Measurements from ENCODE around the gene DIRAS1. TPM values are rescaled to one million over a fixed set of nuclear protein-coding genes. Genes with fewer than 3 reads are reported as not detected.

Gene DIRAS1
- total RNA-seq, 2 experiments from 2014 or later = 0.17 TPM; not detected in 1

DNA sequence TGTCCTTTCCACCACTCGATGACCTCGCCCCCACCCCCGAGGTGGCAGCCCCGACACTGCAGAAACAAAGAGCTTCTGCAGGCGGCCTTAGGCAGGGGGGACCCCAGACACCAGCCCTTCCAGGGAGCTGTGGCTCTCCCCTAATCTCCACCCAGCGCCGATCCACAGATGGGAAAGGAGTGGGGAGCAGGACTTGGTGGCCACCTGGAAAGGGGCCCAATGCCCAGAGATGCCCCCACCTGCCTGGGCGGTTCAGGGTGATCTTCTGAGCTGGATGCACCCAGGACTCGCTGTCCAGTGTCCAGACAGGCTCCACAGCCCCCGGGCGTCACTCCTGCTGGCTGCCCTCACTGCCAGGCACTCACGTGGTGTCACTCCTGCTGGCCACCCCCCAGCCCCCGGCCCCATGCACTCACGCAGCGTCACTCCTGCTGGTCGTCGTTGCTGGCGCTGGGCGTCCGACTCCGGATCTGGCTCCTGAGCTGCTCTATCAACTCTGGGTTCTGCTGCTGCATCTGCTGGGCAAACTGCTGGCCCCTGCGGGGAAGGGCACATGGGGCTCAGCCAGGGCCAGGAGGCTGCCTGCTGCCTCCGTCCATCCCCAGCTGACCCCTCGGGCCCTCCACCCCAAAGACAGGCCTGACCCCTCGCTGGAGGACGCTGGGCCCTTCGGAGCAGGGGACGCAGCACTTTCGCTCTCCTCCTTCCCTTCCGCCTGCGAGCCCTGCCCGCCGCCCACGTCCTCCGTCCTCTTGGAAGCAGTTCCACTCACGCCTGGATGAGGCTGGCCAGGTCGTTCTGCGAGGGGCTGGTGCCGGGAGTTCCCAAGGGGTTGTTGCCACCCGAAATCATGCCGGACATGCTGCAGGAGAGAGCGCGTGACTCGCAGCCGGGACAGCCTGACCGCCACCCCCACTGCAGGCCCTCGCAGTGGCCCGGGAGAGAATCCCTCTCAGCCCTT is 36.0 kb upstream of the DIRAS1 start:
- POLR2A ChIA-PET = no interaction called here
- CTCF ChIA-PET = no interaction called here

- ChIA-PET CTCF (interaction anchor here (1.1 kb wide), 1 partner anchor 108 kb away, joined by 3 read pairs; no protein-coding TSS in a partner anchor), POLR2A (no interaction called here)
Measured at GRCh38 chr19:2756477-2756876, 35.3 kb upstream of the DIRAS1 start.

DNA sequence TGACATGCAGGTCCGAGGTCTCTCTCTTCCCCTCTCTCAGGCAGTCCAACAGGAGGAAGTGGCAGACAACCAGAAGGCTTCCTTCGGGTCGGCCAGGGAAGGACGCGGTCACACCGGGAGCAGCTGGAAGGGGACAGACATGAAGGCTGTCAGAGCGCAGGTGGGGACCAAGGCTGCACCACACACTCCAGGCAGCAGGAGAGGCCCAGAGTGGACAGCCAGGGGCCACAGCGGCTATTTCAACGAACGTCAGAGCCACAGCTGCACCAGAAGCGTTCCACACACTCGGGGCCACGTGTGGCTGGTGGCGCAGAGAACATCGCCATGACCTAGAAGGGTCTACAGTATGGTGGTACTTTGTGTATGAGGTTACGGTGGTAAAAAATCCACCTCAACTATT is 34.6 kb upstream of the DIRAS1 start:
- ChIA-PET POLR2A (no interaction called here), CTCF (interaction anchor here (0.5 to 1.1 kb wide), 2 partner anchors 107 to 117 kb away, joined by 3 to 4 read pairs; no protein-coding TSS in a partner anchor)

- POLR2A ChIA-PET = no interaction called here
Measured at GRCh38 chr19:2755448-2755705, 34.2 kb upstream of the DIRAS1 start.

DNA sequence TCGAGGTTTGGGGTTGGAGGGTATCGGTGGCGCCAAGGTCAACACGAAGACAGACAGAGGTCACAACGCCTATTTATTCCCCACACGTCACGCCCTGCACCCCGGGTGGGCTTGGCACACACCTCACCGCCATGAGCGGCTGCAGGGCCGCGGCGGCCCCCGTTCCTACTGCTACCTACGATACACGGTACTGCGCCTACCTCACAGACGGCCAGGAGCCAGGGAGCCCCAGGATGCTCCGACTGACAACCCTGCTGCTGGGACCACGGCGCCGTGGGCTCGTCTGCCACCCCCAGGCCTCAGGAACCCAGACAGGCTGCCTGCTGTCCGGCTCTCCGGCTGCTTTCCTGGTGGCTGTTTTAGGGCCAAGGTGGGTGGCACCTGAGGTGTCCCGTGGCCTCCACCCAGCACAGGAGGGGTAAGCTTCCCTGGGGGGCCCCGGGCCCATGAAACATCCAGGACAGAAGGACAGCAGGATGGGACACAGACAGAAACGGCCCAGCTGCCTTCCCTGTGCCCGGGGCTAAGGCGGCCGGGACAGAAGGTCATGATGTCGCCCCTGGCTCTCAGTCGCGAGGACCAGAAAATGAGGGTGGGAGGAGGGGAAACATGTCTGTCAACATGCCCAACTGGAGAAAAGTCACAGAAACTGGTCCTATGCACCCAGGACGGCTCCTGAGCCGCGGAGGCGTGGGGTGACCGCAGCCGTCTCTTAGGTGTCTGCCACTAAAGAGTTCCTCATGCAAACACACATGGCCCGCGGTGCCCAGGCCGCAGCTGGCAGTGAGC is 33.7 kb upstream of the DIRAS1 start:
- ChIA-PET POLR2A (interaction anchor here (0.6 kb wide), 1 partner anchor 88 kb away, joined by 9 read pairs; no protein-coding TSS in a partner anchor), CTCF (interaction anchor here (0.5 kb wide), 1 partner anchor 117 kb away, joined by 4 read pairs; no protein-coding TSS in a partner anchor)

More at GRCh38 chr19:2755448-2755705, 34.2 kb upstream of the DIRAS1 start:
- CTCF ChIA-PET = interaction anchor here (0.5 to 1.1 kb wide), 2 partner anchors 107 to 117 kb away, joined by 3 to 4 read pairs; no protein-coding TSS in a partner anchor

DNA sequence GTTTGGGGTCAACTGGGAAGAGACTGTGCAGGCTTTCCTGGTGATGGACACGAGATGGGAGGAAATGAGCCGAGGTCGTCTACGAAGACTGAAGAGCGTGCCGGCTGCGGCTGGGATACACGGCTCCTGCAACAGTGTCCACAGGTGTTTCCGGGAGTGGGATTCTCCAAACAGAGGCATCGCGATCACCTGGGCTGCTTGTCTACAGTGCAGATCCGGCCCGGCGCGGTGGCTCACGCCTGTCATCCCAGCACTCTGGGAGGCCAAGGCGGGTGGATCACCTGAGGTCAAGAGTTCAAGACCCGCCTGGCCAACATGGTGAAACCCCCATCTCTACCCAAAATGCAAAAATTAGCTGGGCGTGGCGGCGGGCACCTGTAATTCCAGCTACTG is 30.3 kb upstream of the DIRAS1 start:
- CTCF ChIA-PET = interaction anchor here (0.6 to 1.1 kb wide), 3 partner anchors 103 to 322 kb away, joined by 3 to 6 read pairs (median 5); no protein-coding TSS in a partner anchor
- POLR2A ChIA-PET = no interaction called here

DNA sequence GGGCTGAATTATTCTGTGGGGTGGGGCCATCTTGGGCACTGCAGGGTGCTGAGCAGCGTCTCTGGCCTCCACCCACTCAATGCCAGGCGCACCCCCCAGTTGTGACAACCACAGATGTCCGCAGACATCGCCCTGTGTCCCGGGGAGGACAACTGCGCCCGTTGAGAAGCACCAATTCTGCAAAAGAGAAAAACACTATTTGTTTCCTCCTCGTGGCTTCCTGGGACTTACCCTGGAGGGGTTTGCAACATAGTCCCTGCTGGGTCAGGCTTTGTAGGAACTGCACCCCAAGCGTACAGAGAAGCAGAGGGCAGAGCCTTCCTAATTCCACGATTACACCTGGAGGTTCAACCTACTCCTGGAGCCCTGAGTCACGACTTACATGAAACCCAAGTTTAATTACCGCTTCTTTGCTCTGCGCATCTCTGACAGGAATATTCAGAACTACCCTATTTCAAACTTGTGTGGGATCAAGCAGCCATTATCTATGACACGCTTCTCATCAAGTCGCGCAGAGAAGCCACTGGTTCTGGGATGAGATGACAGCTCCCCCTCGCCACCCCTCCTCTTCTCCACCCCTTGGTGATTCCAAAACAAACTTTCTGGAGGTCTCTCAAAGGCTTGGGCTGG is 29.8 kb upstream of the DIRAS1 start:
- CTCF ChIA-PET = interaction anchor here (1.1 to 2.2 kb wide), 2 partner anchors 103 kb away, joined by 5 to 23 read pairs; no protein-coding TSS in a partner anchor
- POLR2A ChIA-PET = no interaction called here

GRCh38 chr19:2747349-2747748 is 26.2 kb upstream of the DIRAS1 start:
- POLR2A ChIA-PET = no interaction called here
- CTCF ChIA-PET = no interaction called here

DNA sequence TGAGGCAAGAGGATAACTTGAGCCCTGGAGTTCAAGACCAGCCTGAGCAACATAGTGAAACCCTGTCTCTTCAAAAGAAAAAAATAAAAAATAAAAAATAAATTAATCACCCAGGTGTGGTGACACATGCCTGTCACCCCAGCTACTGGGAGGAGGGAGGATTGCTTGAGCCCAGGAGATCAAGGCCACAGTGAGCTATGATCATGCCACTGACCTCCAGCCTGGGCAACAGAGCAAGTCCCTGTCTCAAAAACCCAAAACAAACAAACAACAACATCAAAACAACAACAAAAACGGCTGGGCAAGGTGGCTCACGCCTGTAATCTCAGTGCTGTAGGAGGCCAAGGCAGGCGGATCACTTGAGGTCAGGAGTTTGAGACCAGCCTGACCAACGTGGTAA is 22.9 kb upstream of the DIRAS1 start:
- ChIA-PET POLR2A (no interaction called here), CTCF (interaction anchor here (1.2 kb wide), 1 partner anchor 96 kb away, joined by 3 read pairs; no protein-coding TSS in a partner anchor)

GRCh38 chr19:2743099-2743498 is 21.9 kb upstream of the DIRAS1 start:
- CTCF ChIA-PET = no interaction called here

DNA sequence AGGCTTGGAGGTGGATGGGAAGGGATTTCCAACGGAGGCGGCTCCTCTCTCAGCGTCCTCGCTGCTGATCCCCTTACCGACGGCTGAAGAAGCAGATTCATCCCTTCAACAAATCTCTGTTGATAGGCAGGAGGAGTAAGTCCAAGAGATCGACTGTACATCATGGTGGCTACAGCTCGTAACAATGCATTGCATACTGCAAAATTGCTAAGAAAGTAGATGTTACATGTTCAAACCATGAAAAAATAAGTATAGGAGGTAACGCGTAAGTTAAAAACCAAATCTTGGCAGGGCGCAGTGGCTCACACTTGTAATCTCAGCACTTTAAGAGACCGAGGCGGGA is 19.1 kb upstream of the DIRAS1 start:
- POLR2A ChIA-PET = no interaction called here
- CTCF ChIA-PET = no interaction called here

More at GRCh38 chr19:2743099-2743498, 21.9 kb upstream of the DIRAS1 start:
- POLR2A ChIA-PET = no interaction called here

DNA sequence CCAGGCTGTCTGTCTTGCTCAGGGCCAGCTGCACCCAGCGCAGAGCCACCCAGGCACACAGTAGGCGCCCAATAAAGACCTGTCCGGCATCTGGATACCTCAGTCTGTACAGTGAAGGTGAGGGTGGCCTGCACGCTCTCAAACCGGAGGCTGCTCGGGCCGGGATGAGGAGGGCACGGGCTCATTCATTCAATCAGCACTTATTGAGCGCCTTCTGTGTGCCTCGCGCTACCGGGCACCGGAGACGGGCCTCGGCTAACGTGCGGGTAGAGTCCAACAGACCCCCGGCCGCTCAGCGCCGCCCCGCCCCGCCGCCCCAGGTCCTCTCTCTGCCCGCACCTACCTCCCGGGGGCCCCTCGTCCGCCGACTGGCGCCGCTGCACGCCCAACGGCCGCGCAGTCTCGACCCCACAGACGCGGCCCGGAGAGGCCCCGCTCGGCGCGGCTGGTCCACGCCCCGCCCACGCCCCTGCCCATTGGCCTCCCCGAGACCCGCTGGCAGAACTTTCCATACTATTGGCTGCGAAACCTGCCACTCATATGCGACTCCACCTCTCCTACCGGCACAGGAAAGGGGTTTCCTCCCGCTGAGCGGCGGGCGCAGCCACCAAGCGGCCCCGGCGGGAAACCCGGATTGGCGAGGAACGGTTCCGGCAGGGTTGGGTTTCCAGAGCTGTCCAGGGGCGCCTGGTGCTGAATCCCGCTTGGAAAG is 18.6 kb upstream of the DIRAS1 start, which contains the start of gene SLC39A3:
SLC39A3 (minus strand) TSS at position 416 of the 712 bp plus-strand sequence. CDS start 2,760 bp downstream, outside the sequence.
- POLR2A ChIA-PET = no interaction called here
- CTCF ChIA-PET = interaction anchor here (0.8 to 1.4 kb wide), 2 partner anchors 10 to 91 kb away, joined by 3 to 5 read pairs; no protein-coding TSS in a partner anchor

- POLR2A ChIA-PET = no interaction called here
- CTCF ChIA-PET = interaction anchor here (0.5 kb wide), 1 partner anchor 301 kb away, joined by 3 read pairs; no protein-coding TSS in a partner anchor
Measured at GRCh38 chr19:2736550-2737190, 15.5 kb upstream of the DIRAS1 start.

GRCh38 chr19:2735374-2735773 is 14.2 kb upstream of the DIRAS1 start:
- CTCF ChIA-PET = no interaction called here

DNA sequence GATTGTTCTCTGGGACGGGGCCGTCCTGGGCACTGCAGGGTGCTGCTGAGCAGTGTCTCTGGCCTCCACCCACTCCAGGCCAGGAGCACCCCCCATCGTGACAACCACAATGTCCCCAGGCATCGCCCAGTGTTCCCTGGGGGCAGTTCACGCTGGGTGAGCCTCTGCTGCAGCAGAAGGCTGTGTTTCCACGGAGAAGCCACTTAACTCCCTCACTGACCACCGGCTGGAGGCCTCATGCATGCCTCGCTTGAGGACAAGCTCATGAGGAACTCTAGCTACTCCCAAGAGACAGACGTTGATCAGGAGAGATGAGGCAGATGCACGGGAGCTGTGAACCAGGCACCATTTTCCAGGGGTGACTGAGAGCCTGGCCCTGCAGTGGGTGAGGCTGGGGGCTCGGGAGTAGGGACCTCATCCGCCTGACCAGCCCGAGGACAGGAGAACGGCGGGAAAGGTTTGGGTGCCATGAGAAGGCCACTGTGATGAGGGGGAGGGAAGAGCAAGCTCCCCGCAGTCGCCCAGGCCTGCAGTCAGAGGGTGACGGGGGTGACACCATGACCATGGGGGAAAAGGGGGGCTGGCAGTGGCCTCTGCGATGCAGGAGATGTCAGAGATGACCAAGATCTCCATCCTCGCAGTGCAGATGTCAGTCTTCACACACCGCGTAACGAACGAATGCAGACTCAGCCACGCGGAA is 13.6 kb upstream of the DIRAS1 start:
- POLR2A ChIA-PET = no interaction called here

More at GRCh38 chr19:2735374-2735773, 14.2 kb upstream of the DIRAS1 start:
- POLR2A ChIA-PET = no interaction called here

DNA sequence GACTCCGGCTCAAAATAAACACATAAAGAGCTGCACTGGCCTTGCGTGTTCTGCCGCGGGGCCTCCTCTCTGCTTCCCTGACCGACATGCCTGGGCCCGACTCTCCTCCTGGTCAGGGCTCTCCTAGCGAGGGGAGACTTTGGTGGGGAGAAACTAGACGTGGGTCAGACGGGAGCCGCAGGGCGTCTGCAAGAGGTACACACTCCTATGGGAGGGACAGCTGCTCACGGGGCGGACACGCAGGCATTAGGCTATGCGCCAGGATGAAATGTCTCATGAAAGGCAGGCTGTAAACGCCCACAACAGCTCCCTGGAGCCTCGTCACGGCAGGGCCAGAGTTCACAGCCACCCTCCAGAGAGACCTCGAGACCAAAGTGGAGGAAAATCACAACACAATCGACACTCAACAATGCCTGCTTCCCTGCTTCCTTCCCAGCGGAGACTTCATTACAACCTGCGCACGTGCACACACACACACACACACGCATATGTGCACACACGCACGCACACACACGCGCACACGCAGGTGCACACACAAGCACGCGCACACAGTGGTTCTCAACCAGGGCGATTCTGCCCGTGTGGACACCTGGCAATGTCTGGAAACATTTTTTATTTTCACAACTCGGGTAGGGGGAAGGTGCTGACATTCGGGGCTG is 12.9 kb upstream of the DIRAS1 start:
- CTCF ChIA-PET = no interaction called here
- POLR2A ChIA-PET = no interaction called here

More for the DNA sequence above, 13.6 kb upstream of the DIRAS1 start:
- CTCF ChIA-PET = no interaction called here

- POLR2A ChIA-PET = interaction anchor here (0.7 kb wide), 1 partner anchor 341 kb away, joined by 4 read pairs; no protein-coding TSS in a partner anchor
- CTCF ChIA-PET = no interaction called here
Measured at GRCh38 chr19:2732883-2733282, 11.7 kb upstream of the DIRAS1 start.

All from activated CD8-positive, alpha-beta memory T cell treated with anti-CD3 and anti-CD28 coated beads for 36 hours (primary cell).